WTC11 (cell line): ENCODE results near the gene DPY30.
"Not testable (repeated sequence)": the region's sequence is repeated elsewhere in the genome, so short reads cannot be mapped to it uniquely, and the experiment has no call there.

ENCODE experiments used
- AR ChIP-seq: fragments of 250-450 bp; sonication (Bioruptor Pico); IDR thresholded peaks from 2 replicates; pipeline ENCODE4 v1.9.0; 2021; ENCODE audit warnings: mild to moderate bottlenecking
- ATF3 ChIP-seq: sonication (generic); formaldehyde crosslinking; conservative IDR thresholded peaks from 2 replicates; pipeline ENCODE4 v1.8.1; 2022; ENCODE audit warnings: mild to moderate bottlenecking, missing genetic modification reagents
- CTCF ChIP-seq: fragments of 200-600 bp; IDR thresholded peaks from 2 replicates; pipeline ENCODE4 v1.8.0; 2022; ENCODE audit warnings: antibody characterized with exemption
- JAZF1 ChIP-seq: fragments of 250-450 bp; sonication (Bioruptor Pico); IDR thresholded peaks from 2 replicates; pipeline ENCODE4 v1.9.0; 2021; ENCODE audit warnings: moderate library complexity, mild to moderate bottlenecking, inconsistent platforms

- not testable (repeated sequence) for TF ChIP-seq CTCF; AR (CRISPR knock-in tag); ATF3 (CRISPR knock-in tag); JAZF1
Measured at GRCh38 chr2:32054583-32054982, 15.0 kb upstream of the DPY30 start.
